Measurements from ENCODE around the gene ZBTB14.

DNA sequence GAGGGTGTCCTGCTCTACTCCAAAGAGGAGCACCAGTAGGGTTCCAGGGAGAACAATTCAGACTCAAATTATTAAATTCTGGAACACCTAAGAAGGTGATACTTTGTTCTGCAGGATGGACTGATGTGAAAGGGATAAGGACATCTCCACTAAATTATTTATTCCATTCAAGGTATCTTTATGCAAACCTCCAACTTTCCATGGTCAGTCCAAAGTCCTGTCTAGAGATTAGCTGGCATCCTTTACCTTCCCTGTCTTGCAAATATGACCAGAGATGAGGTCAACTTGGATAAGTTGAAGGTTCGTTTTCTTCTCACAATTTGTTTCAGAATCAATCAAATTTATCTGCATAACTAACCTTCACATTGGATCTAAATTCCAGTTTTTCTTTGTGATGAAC lies 8.7 kb upstream of the ZBTB14 start:
- TF ChIP-seq, protein P1, sequence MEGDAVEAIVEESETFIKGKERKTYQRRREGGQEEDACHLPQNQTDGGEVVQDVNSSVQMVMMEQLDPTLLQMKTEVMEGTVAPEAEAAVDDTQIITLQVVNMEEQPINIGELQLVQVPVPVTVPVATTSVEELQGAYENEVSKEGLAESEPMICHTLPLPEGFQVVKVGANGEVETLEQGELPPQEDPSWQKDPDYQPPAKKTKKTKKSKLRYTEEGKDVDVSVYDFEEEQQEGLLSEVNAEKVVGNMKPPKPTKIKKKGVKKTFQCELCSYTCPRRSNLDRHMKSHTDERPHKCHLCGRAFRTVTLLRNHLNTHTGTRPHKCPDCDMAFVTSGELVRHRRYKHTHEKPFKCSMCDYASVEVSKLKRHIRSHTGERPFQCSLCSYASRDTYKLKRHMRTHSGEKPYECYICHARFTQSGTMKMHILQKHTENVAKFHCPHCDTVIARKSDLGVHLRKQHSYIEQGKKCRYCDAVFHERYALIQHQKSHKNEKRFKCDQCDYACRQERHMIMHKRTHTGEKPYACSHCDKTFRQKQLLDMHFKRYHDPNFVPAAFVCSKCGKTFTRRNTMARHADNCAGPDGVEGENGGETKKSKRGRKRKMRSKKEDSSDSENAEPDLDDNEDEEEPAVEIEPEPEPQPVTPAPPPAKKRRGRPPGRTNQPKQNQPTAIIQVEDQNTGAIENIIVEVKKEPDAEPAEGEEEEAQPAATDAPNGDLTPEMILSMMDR (IDR thresholded peaks at IDR 0.05; ENCODE audit: low read depth, low read length) = no peak
- TF ChIP-seq EZH2phosphoT487 (IDR thresholded peaks at IDR 0.05; ENCODE audit: low read depth) = no peak

All from OCI-LY3 (cell line).